ENCODE results near the gene PLA2G2C.

Gene PLA2G2C

GRCh38 chr1:20209471-20209870 lies 23.2 kb upstream of the PLA2G2C start:
- no peak overlapping the region for H3K4me3 ChIP-seq (ENCODE audit: low read depth, low read length)

- H3K4me3 ChIP-seq (ENCODE audit: low read depth, low read length): no peak overlapping the region
Measured at GRCh38 chr1:20207546-20207945, 21.2 kb upstream of the PLA2G2C start.

- no peak overlapping the region for H3K4me3 ChIP-seq (ENCODE audit: low read depth, low read length)
Measured at GRCh38 chr1:20202166-20202565, 15.8 kb upstream of the PLA2G2C start.

- H3K4me3 ChIP-seq (ENCODE audit: low read depth, low read length): no peak overlapping the region
Measured at GRCh38 chr1:20200966-20201365, 14.6 kb upstream of the PLA2G2C start.

- H3K4me3 ChIP-seq (ENCODE audit: low read depth, low read length): no peak overlapping the region
Measured at GRCh38 chr1:20199840-20200239, 13.5 kb upstream of the PLA2G2C start.

- no peak overlapping the region for H3K4me3 ChIP-seq (ENCODE audit: low read depth, low read length)
Measured at GRCh38 chr1:20199403-20199802, 13.1 kb upstream of the PLA2G2C start.

- H3K4me3 ChIP-seq (ENCODE audit: low read depth, low read length): no peak overlapping the region
Measured at GRCh38 chr1:20198918-20199317, 12.6 kb upstream of the PLA2G2C start.

- H3K4me3 ChIP-seq (ENCODE audit: low read depth, low read length): no peak overlapping the region
Measured at GRCh38 chr1:20198296-20198695, 12.0 kb upstream of the PLA2G2C start.

GRCh38 chr1:20197329-20197791 lies 11.0 kb upstream of the PLA2G2C start:
- H3K4me3 ChIP-seq (ENCODE audit: low read depth, low read length): no peak overlapping the region

GRCh38 chr1:20195462-20195780 lies 9.1 kb upstream of the PLA2G2C start:
- no peak overlapping the region for H3K4me3 ChIP-seq (ENCODE audit: low read depth, low read length)

- H3K4me3 ChIP-seq (ENCODE audit: low read depth, low read length): no peak overlapping the region
Measured at GRCh38 chr1:20194757-20195461, 8.6 kb upstream of the PLA2G2C start.

- no peak overlapping the region for H3K4me3 ChIP-seq (ENCODE audit: low read depth, low read length)
Measured at GRCh38 chr1:20194224-20194623, 7.9 kb upstream of the PLA2G2C start.

GRCh38 chr1:20192871-20193411 lies 6.6 kb upstream of the PLA2G2C start:
- no peak overlapping the region for H3K4me3 ChIP-seq (ENCODE audit: low read depth, low read length)

GRCh38 chr1:20192364-20192763 lies 6.0 kb upstream of the PLA2G2C start:
- H3K4me3 ChIP-seq (ENCODE audit: low read depth, low read length): no peak overlapping the region

GRCh38 chr1:20191266-20191825 lies 5.0 kb upstream of the PLA2G2C start:
- H3K4me3 ChIP-seq (ENCODE audit: low read depth, low read length): no peak overlapping the region

GRCh38 chr1:20190256-20191160 lies 4.2 kb upstream of the PLA2G2C start:
- H3K4me3 ChIP-seq (ENCODE audit: low read depth, low read length): no peak overlapping the region

- no peak overlapping the region for H3K4me3 ChIP-seq (ENCODE audit: low read depth, low read length)
Measured at GRCh38 chr1:20189664-20190063, 3.3 kb upstream of the PLA2G2C start.

- no peak overlapping the region for H3K4me3 ChIP-seq (ENCODE audit: low read depth, low read length)
Measured at GRCh38 chr1:20188455-20188817, 2.1 kb upstream of the PLA2G2C start.

GRCh38 chr1:20187813-20188454 lies 1.6 kb upstream of the PLA2G2C start:
- H3K4me3 ChIP-seq (ENCODE audit: low read depth, low read length): no peak overlapping the region

GRCh38 chr1:20187103-20187812 lies 940 bp upstream of the PLA2G2C start:
- H3K4me3 ChIP-seq (ENCODE audit: low read depth, low read length): no peak overlapping the region
